CD4-positive, alpha-beta T cell treated with Interferon alpha-2 for 1 hour (primary cell): Measurements from ENCODE around the gene FKBP1A.

Experiments
- DNase-seq, 2 donors: peaks; one replicate each; pipeline ENCODE4 v3.0.0-alpha.2; 2020 to 2022

Gene FKBP1A

DNA sequence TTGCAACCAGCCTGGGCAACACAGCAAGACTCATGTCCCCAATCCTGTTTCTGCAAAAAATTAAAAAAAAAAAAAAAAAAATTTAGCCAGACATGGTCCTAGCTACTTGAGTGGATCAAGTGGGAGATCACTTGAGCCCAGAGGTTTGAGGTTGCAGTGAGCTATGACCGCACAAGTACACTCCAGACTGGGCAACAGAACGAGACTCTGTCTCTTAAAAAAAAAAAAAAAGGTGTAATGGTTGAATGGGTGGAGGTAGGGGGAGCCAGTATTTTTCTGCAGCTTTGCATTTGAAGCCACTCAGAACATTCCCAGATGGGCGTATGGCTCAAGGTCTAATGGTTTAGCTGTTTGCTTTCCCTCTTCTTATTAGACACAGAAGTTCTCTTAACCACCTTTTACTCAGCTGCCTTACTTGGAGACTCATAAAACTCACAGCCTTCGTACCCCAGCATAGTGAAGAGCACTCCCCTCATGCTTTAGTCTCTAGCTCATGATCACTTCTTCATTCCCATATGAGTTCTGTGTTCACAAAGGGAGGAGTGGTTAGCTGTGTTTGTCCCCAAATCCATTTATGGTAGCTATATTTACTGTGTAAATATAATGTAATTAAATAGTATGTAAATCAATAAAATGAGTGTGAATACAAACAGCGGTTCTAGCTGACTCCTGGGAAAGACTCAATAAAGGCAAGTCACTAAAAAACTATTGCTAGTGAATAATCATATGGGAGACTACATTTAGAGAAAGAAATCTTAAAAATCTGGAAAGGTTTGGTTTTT, 9.0 kb downstream of the FKBP1A start:
- DNase-seq = no peak

DNA sequence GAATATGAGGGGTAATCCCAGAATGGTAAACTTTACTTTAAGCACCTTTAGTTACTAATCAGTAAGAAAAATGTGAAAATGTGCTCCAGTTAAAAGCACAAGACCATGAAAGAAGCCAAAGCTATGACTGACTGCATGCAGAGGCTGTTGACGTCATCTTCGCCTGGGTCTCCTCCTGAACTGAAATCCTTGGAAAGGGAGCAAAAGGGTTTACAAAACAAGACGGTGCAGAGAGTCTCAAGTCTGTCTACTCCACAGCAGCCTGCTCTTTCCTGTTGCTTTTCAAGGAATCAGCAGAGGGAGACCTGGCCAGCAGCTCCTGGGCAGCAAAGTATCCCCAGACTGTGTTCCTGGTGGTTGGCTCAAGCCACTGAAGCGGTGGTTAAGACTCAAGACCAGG, 10.2 kb downstream of the FKBP1A start:
- no peak for DNase-seq

DNA sequence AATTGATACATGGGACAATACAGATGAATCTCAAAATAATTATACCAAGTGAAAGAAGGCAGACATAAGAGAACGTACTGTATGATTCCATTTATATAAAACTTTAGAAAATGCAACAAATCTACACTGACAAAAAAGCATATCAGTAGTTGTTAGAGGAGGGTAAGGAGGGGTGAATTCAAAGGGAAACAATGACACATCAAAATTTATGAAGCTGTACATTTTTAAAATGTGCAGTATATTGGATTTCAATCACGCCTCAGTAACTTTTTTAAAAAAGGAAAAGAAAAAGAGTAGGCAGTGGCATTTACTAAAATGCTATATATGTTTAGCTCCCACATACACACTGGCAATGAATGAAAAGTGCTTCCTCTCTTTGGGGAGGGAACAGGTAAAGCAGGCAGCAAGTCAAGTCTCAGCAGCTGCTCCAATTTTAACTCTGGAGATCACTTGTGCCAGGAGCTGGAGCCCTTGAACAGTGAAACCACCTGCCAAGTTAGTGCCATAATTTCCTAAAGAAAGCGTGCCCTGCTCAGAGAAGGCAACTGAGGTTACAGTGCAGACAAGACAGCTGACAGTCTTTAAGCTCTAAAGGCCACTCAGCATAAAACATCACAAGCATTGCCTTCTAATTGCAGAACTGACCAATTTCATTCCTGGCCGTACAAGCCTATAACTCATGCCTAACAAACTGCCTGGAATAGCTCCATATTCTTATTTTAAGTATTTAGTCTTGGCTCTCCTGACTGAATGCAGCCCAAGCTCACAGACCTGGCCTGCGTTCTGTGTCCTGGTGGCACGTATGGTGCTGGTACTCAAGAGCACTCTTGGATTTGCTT, 10.9 kb downstream of the FKBP1A start:
- DNase-seq = no peak

GRCh38 chr20:1378735-1379125, 14.1 kb downstream of the FKBP1A start:
- no peak for DNase-seq

GRCh38 chr20:1377984-1378734, 14.7 kb downstream of the FKBP1A start:
- no peak for DNase-seq

- no peak for DNase-seq
Observed at GRCh38 chr20:1377341-1377871, 15.4 kb downstream of the FKBP1A start.

GRCh38 chr20:1376408-1377270, 16.2 kb downstream of the FKBP1A start:
- DNase-seq = peak in 1 of 2 donors; percentile 44

- no peak for DNase-seq
Observed at GRCh38 chr20:1376007-1376406, 16.8 kb downstream of the FKBP1A start.

DNA sequence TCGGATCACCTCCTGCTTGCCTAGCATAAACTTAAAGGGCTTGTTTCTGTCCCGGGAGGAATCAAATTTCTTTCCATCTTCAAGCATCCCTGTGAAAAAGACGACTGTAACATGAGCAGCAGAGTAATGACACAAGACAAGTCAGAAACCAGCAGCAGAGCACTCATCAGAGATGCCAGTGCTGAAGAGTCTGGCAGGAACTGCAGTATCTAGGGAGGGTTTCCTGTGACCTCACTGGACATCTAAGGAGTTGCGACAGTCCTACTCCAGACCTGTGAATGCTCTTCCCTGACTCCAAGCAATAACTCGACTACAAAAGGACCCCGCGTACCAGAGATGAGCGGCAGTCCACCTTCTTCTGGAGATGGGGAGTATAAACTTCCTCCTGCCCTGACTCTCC, 17.3 kb downstream of the FKBP1A start:
- DNase-seq = no peak

DNA sequence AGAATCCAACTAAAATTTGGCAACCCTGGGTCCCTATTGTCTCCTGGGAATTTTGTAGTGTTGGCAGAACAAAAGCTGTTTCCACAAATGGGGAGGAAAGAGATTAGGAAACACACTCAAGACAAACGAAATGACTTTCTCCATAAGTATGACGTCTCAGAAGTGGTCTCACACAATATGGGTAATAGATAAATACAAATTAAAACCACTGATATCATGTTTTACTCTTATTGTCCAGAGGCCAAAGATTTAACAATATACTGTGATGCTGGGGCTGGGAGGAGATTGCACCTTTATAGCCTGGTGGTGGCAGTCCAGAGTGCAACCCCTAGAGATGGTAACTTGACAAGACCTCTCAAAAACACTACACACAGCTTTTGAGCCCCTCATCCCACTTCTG, 18.6 kb downstream of the FKBP1A start:
- DNase-seq = no peak

DNA sequence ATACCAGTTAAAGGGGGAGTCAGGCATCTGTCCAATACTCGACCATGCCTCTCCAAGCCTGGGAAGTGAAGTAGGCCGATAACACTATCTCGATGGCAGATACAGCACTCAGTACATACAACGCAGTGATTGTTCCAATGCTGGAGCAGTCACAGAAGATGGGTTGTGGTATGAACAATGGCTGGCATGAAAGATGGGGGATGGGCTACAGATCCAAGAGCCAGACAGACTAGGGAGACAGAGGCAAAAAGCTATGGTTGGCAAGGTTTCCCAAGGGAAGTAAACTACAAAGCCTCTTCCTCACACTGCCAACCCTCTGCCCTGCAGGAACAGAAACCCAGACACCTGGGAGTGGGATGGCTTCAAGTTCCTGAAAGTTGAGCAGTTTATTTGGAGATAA, 19.2 kb downstream of the FKBP1A start:
- DNase-seq = no peak

- DNase-seq = no peak
Observed at GRCh38 chr20:1373036-1373435, 19.8 kb downstream of the FKBP1A start.

DNA sequence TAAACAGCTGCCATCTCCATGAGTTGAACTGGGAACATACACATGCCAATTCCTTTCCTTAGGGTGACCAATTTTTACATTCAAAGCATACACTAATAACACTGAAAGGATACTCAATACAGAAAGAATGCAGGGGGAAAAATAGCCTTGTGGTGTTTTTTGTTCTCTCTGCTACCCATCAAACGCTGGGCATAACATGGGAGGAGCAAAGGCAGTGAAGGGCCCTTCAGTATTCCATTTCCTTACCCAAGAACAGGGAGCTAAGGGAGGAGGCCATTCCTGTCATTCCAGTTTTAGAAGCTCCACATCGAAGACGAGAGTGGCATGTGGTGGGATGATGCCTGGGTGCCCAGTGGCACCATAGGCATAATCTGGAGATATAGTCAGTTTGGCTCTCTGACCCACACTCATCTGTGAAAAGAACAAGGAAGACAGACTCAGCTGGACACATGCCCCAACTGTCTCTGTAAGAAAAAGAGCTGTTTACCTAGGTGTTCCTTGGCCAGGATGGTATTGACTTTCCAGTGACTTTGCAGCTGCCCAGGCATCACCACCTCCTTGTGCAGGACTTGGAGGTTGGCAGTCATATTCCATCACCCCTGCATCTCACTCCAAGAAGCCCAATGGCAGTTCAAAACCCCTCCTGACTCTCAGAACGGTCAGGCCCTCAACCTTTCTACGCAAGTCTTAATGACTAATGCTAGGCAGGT, 20.9 kb downstream of the FKBP1A start:
- no peak for DNase-seq

DNA sequence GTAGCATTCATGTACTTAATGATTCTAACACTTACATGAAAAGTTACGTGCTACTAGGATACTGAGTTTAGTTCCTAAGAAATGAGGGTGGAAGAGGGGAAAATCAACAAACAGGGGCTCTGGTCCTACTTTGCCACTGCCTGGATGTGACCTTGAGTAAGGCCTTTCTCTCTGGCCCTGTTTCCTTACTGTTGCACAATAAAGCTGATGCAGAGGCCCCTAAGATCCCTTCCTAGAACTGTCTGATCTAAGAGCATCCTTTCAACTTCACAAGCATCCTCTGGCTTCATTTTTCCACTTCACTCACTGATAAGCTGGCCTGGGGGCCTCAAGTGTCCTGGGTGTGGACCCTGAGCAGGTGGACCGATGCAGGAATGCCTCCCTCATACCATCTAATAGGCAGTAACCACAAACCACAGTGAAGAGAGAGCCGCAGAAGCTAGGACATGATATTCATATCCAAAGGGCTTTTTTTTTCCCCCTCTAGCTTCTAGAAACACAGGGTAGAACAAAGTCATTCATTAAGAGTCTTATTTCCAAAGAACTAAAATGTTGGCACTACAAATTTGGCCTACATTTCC, 21.6 kb downstream of the FKBP1A start:
- DNase-seq = no peak

GRCh38 chr20:1370548-1371110, 22.2 kb downstream of the FKBP1A start:
- DNase-seq = no peak

DNA sequence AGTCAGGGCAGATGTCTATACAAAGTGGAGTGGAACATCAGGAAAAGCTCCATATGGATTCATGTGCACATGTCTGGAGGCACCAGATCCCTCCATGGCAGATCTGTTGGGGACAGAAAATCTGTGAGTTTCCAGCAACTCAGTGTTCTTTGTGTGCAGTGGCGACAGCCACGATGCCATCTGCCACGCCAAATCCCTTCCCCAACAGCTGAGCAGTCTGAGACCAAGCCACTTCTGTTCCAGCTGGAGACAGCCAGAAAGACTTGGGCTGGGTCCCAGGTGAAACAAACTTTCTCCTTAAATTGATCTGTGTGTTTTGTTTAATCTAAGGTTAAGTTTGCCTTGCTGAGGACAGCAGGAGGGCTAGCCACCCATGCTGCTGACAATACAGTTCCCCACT, 22.9 kb downstream of the FKBP1A start:
- no peak for DNase-seq

DNA sequence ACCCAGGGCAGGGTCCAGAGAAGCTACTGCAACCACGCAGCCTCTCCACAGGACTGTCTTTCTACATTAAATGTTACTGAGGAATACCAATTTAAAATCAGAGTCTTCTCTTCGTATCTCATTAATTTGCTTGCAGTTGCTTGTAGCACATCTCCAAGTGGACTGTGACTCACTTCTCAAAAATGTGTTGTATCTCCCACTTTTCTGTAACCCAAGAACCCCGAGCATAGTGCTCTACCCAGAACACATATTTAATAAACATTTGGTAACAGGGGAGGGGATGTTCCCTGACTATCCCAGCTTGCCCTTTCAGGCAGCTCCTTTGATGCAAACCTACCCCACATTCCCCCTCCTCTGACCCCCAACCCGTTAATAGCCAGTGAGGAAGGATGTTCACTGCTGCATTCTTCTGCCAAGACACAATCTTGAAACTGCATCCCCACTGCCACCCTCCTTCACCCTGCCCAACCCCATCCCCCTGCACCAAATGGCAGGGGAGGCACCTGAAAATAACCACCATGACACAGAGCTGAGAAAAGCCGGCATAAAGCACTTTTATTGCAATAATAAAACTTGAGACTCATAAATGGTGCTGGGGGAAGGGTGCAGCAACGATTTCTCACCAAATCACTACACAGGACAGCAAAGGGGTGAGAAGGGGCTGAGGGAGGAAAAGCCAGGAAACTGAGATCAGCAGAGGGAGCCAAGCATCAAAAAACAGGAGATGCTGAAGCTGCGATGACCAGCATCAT, 24.2 kb downstream of the FKBP1A start:
- DNase-seq = no peak

GRCh38 chr20:1367479-1367878, 25.4 kb downstream of the FKBP1A start:
- DNase-seq = no peak

- DNase-seq = peak; percentile 11 to 57
Observed at GRCh38 chr20:1364106-1364505, 28.7 kb downstream of the FKBP1A start.

DNA sequence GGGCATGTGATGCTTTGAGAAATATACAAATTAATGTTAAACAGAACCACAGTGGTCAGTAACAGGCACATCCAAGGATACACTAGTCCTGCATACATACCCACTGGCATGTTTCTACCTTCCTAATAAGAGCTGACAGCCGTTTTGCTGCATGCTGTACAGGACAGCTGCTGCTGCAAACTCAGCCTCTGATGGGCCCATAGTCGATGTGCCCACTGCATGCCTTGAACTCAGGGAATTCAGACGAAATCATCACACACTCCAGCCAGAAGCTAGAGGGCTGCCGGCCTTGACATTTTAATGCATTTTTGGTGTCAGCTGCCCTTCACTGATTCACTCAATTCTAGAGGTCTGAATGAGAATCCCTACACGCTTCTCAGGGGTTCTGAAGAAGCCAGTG, 29.3 kb downstream of the FKBP1A start:
- no peak for DNase-seq
